Sigmoid colon (tissue), 7 donors: ENCODE results near the gene TCF12. TPM values are rescaled to one million over a fixed set of nuclear protein-coding genes. Genes with fewer than 3 reads are reported as not detected.

ENCODE experiments used
- DNase-seq: peaks from one replicate; pipeline ENCODE4 v3.0.0-alpha.2; 2019
- H3K27ac ChIP-seq, 4 donors: fragments of 200-600 bp; sonication (generic); one replicate each; pipeline ENCODE4 v1.5.1; 2016 to 2019; ENCODE audit warnings: mild to moderate bottlenecking in 1 of 4
- H3K27me3 ChIP-seq, 3 donors: fragments of 200-600 bp; sonication (generic); one replicate each; pipeline ENCODE4 v1.5.1; 2019; ENCODE audit warnings: mild to moderate bottlenecking in 1 of 3
- H3K36me3 ChIP-seq, 4 donors: fragments of 200-600 bp; sonication (generic); one replicate each; pipeline ENCODE4 v1.5.1; 2016 to 2019
- H3K4me1 ChIP-seq, 4 donors: fragments of 200-600 bp; sonication (generic); one replicate each; pipeline ENCODE4 v1.5.1; 2017 to 2019
- H3K4me3 ChIP-seq, 4 donors: fragments of 200-600 bp; sonication (generic); one replicate each; pipeline ENCODE4 v1.5.1; 2017 to 2019; ENCODE audit warnings: mild to moderate bottlenecking in 2 of 4, moderate library complexity in 1 of 4
- H3K9me3 ChIP-seq, 4 donors: fragments of 200-600 bp in 3 of 4; sonication (generic) in 3 of 4; one replicate each; pipeline versions ENCODE4 v1.5.1 to v1.6.1; 2013 to 2019
- EP300 ChIP-seq, 4 donors: sonication (generic); formaldehyde crosslinking; IDR thresholded peaks; one replicate each; pipeline ENCODE4 v1.6.1; 2017; ENCODE audit warnings: antibody characterized with exemption in 4 of 4
- POLR2A ChIP-seq, 2 donors: fragments of 450-650 bp; IDR thresholded peaks; one replicate each; pipeline ENCODE4 v1.6.1; 2016; ENCODE audit warnings: antibody characterized with exemption in 2 of 2, mild to moderate bottlenecking in 2 of 2, moderate library complexity in 2 of 2
- POLR2AphosphoS5 ChIP-seq, 4 donors: sonication (generic); formaldehyde crosslinking; IDR thresholded peaks; one replicate each; pipeline ENCODE4 v1.6.1; 2017; ENCODE audit warnings: antibody characterized with exemption in 4 of 4
- WGBS, 2 donors: extraction: QIAGEN DNeasy Blood & Tissue Kit; methylation state at CpG; one replicate each; pipeline ENCODE4 v1.1.7; 2013; 5-methylcytosine and 5-hydroxymethylcytosine counted together
- intact Hi-C: fragments of 100-400 bp; cut with DNase I; formaldehyde crosslinking; loops from one replicate; pipeline ENCODE4 v1.15.1; 2023
- polyA plus RNA-seq, 3 donors: library from polyadenylated mRNA; stranded (reverse); fragments of 200-250 nt; gene quantifications; one replicate each; pipeline ENCODE4 v1.2.3, GENCODE V29; 2013
- total RNA-seq, 4 donors: library from RNA; depleted of rRNA; stranded (reverse); fragments of >200 nt; gene quantifications; one replicate each; pipeline ENCODE4 v1.1.0, GENCODE V29; 2016
- TF ChIP-seq, protein P1 (sequence below), 4 experiments: fragments of 450-650 bp in 3 of 4; fragments of 200-600 bp in 1 of 4; IDR thresholded peaks; one replicate each; pipeline ENCODE4 v1.5.1; 2016 to 2019; ENCODE audit warnings: antibody characterized with exemption in 4 of 4, mild to moderate bottlenecking in 3 of 4, moderate library complexity in 2 of 4
- donor health status: healthy with polysubstance abuse.
- donor health status: Bipolar disorder and iron deficiency.
- donor health status: healthy.

The TCF12 gene
- total and polyA plus RNA-seq, 7 donors: 13.2 to 147 (median 77.8) TPM

DNA sequence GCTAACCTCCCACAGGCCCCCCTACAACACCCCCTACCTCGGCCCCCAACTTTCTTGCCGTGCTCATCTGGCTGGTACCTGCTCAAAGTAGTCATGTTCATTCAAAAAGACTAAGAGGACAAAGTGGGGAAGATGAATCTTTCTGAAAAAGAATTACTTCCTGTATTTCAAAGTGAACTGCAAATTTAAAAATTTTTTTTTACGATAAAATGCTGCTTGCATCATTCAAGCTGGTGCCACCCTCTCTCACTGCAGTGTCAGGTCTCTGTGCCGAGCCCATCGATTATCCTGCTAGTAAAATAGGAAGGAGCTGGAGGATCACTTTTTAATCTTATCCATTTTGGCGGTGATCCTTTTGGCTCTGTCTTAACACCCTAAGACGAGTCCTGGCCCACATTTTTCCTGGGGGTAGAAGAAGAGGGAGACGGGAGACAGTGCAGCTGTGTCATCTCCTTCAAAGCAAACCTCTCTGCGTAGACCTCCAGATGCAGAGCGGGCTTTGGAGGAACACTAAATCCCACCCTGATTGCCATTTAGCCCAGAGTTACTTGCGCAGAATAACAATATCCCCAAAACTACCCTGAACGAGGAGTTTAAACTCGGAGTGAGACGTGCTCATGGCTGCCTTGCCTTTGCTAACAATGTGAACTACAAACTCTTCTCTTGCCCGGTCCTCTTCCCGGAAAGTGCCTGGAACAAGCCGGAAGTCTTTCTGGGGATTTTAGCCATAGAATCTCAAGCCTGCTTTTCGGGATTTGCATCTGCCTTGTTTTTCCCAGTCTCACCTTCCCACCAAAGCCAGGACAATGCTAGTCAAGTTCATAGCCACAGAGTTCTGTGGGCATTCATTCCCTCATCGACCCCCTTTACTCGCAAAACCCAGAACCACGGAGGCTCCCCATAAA, 391.7 kb downstream of the TCF12 start:
- intact Hi-C loops: loop anchor here (10.0 kb wide), 1 partner anchor 485 kb away; no protein-coding TSS in a partner anchor
- no peak overlapping the region for H3K4me3 ChIP-seq
- WGBS, 2 donors: 82 to 89% methylated on average over 21 of the region's 21 CpGs
- H3K9me3 ChIP-seq: no peaks in the 10 kb centered on the region
- peaks cover 0 to 25% (median 16%) of the 10 kb centered on the region in 4 donors for H3K4me1 ChIP-seq
- TF ChIP-seq, protein P1, sequence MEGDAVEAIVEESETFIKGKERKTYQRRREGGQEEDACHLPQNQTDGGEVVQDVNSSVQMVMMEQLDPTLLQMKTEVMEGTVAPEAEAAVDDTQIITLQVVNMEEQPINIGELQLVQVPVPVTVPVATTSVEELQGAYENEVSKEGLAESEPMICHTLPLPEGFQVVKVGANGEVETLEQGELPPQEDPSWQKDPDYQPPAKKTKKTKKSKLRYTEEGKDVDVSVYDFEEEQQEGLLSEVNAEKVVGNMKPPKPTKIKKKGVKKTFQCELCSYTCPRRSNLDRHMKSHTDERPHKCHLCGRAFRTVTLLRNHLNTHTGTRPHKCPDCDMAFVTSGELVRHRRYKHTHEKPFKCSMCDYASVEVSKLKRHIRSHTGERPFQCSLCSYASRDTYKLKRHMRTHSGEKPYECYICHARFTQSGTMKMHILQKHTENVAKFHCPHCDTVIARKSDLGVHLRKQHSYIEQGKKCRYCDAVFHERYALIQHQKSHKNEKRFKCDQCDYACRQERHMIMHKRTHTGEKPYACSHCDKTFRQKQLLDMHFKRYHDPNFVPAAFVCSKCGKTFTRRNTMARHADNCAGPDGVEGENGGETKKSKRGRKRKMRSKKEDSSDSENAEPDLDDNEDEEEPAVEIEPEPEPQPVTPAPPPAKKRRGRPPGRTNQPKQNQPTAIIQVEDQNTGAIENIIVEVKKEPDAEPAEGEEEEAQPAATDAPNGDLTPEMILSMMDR (IDR thresholded peaks at IDR 0.05): no peak
- TF ChIP-seq POLR2A (IDR thresholded peaks at IDR 0.05) (no peak), EP300 (IDR thresholded peaks at IDR 0.05) (no peak), POLR2AphosphoS5 (IDR thresholded peaks at IDR 0.05) (no peak)
- H3K36me3 ChIP-seq: no peaks in the 10 kb centered on the region
- no peak overlapping the region for H3K27ac ChIP-seq
- peak; percentile 29 for DNase-seq
- no peaks in the 10 kb centered on the region for H3K27me3 ChIP-seq

DNA sequence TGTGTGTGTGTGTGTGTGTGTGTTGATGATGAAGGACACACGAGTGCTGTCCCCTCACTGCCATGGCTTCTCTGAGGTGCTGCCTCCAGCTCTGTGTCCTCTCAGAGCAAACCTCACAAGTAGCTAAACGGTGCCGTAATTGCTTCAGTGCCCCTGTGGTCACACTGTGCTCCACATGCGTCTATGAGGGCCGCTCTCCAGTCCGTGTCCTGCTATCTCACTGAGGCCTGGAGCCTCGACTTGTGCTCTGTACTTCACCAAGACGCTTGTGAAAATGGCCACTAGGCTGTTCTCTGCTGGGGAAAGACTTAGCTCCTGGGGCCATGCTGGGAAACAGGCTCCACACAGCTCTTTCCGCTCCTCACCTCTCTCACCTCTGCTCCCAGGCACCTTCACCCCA, 392.4 kb downstream of the TCF12 start:
- TF ChIP-seq POLR2AphosphoS5 (IDR thresholded peaks at IDR 0.05): no peak
- TF ChIP-seq POLR2A (IDR thresholded peaks at IDR 0.05): no peak
- no peak for TF ChIP-seq EP300 (IDR thresholded peaks at IDR 0.05)
- Histone ChIP-seq H3K27ac (no peak overlapping the region), H3K27me3 (no peaks in the 10 kb centered on the region), H3K36me3 (no peaks in the 10 kb centered on the region), H3K4me1 (peaks cover 0 to 24% (median 16%) of the 10 kb centered on the region in 4 donors), H3K9me3 (no peaks in the 10 kb centered on the region), H3K4me3 (no peak overlapping the region)
- intact Hi-C loops: no loop called here
- 92% methylated on average over 9 of the region's 9 CpGs for WGBS, 2 donors
- peak; percentile 34 for DNase-seq

DNA sequence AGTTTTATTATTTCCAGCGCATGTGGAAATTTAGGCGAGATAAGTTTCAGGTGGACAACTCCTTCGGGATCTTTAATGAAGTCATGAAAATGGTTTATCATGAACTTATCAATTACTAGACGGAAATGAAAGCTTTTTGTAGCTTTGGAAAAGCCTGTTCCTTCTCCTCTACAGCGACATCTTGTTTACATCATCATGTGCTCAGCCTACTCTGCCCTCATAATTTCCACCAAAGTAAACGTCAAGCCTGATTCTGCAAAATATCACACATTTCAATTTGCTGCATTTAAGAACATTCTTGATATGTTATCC, 393.5 kb downstream of the TCF12 start:
- H3K4me3 ChIP-seq: no peak overlapping the region
- intact Hi-C loops: no loop called here
- no peak for TF ChIP-seq EP300 (IDR thresholded peaks at IDR 0.05)
- TF ChIP-seq POLR2A (IDR thresholded peaks at IDR 0.05): no peak
- TF ChIP-seq POLR2AphosphoS5 (IDR thresholded peaks at IDR 0.05): no peak
- TF ChIP-seq, protein P1 (IDR thresholded peaks at IDR 0.05): no peak
- WGBS, 2 donors: 21 to 67% methylated on average over 6 of the region's 6 CpGs
- H3K4me1 ChIP-seq: peaks cover 0 to 16% (median 6%) of the 10 kb centered on the region in 4 donors
- no peaks in the 10 kb centered on the region for H3K27me3 ChIP-seq
- no peak overlapping the region for H3K27ac ChIP-seq
- no peak for DNase-seq
- H3K9me3 ChIP-seq: no peaks in the 10 kb centered on the region
- H3K36me3 ChIP-seq: no peaks in the 10 kb centered on the region

DNA sequence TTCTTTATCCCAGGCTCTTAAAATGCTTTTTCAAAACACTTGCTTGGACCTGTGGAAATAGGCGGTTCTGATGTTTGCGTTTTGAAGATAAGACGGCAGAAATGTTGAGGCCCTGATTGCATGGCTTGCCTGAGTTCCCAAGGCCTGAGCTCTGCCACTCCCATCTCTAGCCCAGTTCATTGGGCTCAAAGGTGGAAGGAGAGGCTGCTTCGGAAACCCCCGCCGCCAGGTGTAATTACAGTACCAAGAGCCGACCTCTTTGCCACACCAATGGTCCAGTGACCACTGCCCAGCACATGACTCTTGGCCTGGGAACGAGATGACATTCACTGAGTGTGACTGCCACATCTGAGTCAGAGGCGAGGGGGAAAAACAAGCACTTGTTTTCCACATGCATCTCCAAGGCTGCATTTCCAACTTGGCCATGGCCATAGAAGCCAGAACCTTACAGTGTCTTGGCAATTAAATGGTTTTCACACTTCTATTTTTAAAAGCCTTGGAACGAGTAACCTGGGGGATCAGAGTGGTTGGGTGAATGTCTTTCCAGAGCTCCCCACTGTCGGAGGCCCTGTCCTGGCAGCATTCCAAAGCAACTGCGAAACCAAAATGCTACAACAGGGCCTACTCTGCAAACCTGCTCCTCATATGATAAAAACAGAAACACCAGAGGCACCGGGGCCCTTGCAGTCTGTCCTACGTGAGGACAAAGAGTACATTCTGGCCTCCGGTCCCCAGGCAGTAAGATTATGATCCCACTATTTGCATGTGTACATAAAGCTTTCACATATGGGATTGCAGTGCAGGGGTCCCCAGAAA, 394.1 kb downstream of the TCF12 start:
- Histone ChIP-seq H3K36me3 (no peaks in the 10 kb centered on the region), H3K27me3 (no peaks in the 10 kb centered on the region), H3K27ac (no peak overlapping the region), H3K4me3 (no peak overlapping the region), H3K9me3 (no peaks in the 10 kb centered on the region), H3K4me1 (peaks cover 0 to 11% (median 2%) of the 10 kb centered on the region in 4 donors)
- TF ChIP-seq, protein P1 (IDR thresholded peaks at IDR 0.05): no peak
- no peak for TF ChIP-seq EP300 (IDR thresholded peaks at IDR 0.05)
- peak; percentile 46 for DNase-seq
- intact Hi-C loops: no loop called here
- WGBS, 2 donors: 21 to 70% methylated on average over 15 of the region's 15 CpGs

DNA sequence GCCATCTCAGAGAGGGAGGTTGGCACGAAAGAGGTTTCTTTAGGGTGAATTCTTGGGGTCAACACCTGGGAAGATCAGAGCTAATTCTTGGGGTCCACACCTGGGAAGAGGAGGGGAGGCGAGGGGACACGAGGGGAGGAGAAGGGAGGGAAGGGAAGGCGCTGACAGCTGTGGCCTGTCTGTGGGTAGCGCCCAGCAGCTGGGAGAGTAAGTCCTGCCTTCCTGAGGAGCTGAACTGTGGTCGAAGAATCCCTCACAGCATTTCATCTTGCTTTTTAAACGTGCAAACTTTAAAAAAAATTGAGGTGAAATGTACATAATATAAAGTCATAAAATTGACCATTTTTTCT, 394.7 kb downstream of the TCF12 start:
- Histone ChIP-seq H3K4me3 (no peak overlapping the region), H3K36me3 (no peaks in the 10 kb centered on the region), H3K27me3 (no peaks in the 10 kb centered on the region), H3K9me3 (no peaks in the 10 kb centered on the region), H3K27ac (no peak overlapping the region), H3K4me1 (peaks cover 0 to 9% (median 2%) of the 10 kb centered on the region in 4 donors)
- peak; percentile 17 for DNase-seq
- TF ChIP-seq POLR2A (IDR thresholded peaks at IDR 0.05) (no peak), POLR2AphosphoS5 (IDR thresholded peaks at IDR 0.05) (no peak), EP300 (IDR thresholded peaks at IDR 0.05) (no peak)
- TF ChIP-seq, protein P1 (IDR thresholded peaks at IDR 0.05): no peak
- 69 to 72% methylated on average over 7 of the region's 7 CpGs for WGBS, 2 donors
- intact Hi-C loops: no loop called here
